ENCODE data around the gene BRWD1.

DNA sequence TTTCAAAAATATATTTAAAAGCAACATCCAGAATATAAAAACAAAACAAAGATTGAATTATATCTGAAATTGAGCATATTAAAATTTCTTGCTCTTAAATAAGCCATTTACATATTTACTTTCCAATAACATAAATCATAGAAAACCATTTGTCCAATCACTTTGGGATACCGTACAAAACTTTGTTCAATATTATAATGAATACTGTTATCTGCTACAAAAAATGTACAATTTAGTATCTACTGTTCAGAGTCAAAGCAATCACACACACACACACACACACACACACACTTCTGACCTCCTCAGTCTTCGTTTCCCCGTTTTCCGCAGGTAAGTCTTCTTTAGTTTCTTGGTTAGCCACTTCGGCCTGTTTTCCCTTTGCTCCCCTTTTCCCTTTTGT, 31.4 kb upstream of the BRWD1 start:
- TF ChIP-seq POLR2AphosphoS5 (IDR thresholded peaks at IDR 0.05) = no peak
- TF ChIP-seq, protein P1, sequence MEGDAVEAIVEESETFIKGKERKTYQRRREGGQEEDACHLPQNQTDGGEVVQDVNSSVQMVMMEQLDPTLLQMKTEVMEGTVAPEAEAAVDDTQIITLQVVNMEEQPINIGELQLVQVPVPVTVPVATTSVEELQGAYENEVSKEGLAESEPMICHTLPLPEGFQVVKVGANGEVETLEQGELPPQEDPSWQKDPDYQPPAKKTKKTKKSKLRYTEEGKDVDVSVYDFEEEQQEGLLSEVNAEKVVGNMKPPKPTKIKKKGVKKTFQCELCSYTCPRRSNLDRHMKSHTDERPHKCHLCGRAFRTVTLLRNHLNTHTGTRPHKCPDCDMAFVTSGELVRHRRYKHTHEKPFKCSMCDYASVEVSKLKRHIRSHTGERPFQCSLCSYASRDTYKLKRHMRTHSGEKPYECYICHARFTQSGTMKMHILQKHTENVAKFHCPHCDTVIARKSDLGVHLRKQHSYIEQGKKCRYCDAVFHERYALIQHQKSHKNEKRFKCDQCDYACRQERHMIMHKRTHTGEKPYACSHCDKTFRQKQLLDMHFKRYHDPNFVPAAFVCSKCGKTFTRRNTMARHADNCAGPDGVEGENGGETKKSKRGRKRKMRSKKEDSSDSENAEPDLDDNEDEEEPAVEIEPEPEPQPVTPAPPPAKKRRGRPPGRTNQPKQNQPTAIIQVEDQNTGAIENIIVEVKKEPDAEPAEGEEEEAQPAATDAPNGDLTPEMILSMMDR (IDR thresholded peaks at IDR 0.05) = no peak
